Stimulated activated CD4-positive, alpha-beta T cell treated with anti-CD3 and anti-CD28 coated beads, Interleukin-2, amount 100 ng/mL, for 4 hours (primary cell): ENCODE data around the gene SEMA4F.
A peak's percentile ranks its signal among the peaks of the same experiment; 100 is the strongest.

Experiments
- DNase-seq: peaks from one replicate; pipeline ENCODE4 v3.0.0-alpha.2; 2020; ENCODE audit warnings: low read depth

Gene SEMA4F

DNA sequence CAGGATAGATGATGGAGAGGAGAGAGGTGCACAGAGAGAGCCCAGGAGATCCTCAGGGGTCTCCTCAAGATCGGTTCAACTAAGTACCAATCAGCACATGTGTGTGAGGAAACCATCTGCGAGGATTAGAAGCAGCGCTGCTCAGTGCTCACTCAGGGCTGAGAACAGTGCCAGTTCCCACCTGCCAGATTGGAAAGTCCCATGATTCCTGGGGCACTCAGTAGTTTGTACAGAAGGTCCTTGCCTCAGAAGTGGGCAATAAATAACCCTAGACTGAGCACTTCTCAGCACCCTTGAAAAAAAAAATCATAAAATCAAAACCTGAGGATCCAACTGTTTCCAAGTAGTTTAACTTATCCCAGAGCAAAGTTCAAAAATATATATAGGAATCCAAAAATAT is 53.8 kb downstream of the SEMA4F start:
- DNase-seq: no peak

DNA sequence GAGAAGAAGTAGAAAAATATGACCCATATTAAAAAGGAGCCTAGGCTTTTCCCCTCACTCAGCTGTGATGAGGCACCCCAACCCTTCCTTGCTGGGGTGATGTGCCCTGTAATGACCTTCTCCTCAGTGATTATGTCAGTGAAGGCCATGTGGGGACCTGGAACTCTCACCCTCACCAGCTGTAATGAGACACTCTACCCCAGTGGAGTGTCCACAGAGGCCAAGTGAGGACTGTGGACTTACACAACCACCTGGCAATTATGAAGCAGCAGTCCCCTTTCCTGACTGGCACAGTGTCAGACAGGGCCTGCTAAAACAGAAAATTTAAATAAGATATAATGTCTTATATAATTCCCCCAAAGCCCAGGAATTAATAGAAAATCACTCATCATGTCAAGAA is 54.2 kb downstream of the SEMA4F start:
- no peak for DNase-seq

GRCh38 chr2:74708883-74709282 is 54.8 kb downstream of the SEMA4F start:
- DNase-seq: no peak

DNA sequence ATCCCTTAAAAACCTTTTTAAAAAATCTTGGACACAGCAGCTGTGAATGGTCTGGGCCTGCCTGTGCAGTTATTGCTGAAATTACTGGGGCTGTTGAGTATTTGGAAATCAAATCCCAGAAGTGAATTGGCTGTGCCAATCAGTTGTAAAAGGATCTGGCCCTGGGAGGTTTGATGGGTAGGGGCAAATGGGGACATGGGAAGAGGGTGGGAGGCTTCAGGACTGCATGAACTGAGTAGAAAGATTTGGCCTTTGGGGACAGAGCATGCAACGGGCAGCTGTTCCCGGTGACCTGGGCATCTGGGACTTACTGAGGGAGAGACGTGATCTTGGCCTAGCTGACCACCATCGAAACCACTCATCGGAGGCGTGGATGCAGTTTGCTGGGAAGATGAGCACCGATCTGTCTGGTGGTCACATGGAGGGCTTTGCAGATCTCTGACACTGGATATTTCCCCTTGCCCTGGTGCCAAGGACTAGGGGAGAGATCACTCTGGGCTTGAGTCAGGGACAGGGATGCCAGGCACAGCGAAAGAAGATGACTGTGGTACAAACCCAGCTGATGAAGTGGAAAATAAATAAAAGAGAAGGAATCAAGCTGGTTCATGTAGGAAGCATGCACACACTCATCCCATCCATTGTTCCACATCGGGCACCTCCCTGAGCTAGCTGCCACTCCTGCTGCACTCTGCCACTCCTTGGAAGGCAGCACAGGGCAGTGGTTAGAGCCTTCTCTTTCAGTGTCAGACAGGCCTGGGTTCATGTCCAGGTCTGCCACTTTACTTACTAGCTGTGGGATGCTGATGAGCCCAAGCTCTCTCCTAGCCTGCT is 58.4 kb downstream of the SEMA4F start:
- DNase-seq: no peak

GRCh38 chr2:74714691-74715080 is 60.6 kb downstream of the SEMA4F start:
- DNase-seq: no peak

DNA sequence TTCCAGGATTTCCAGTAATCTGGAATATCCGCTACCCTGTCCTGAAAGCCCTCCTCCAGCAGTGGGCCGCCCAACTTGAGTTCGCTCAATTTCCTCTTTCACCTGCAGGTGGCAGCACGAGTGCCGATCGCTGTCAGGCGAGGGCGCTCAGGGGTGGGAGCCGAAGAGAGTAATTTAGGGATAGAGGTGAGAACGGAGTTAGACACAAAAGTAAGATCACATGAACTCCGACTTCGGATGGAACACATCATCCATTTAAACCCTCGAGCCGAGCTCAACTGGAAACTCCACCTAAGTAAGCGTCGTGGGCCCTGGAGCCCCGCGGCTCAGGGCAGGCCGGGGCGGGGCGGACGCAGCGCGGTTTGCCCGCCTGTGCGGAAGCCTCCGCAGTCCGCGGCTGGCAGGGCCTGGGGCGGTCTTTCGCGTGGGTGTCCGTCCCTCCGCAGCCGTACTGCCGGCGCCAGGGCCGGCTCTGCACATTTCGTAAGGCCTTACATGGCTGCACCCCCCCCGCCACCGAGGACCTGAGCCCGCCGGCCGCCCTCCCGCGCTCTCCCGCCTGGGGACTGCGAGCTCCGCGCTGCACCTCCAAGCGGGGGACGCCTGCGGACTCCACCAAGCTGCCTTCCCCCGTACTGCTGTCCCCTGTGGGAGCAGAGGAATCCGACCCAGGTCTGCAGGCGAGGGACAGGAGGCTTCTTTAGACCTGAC is 61.2 kb downstream of the SEMA4F start:
- peak; percentile 64 for DNase-seq

- DNase-seq: no peak
These were observed 61.8 kb downstream of the SEMA4F start for GRCh38 chr2:74715880-74716279.

DNA sequence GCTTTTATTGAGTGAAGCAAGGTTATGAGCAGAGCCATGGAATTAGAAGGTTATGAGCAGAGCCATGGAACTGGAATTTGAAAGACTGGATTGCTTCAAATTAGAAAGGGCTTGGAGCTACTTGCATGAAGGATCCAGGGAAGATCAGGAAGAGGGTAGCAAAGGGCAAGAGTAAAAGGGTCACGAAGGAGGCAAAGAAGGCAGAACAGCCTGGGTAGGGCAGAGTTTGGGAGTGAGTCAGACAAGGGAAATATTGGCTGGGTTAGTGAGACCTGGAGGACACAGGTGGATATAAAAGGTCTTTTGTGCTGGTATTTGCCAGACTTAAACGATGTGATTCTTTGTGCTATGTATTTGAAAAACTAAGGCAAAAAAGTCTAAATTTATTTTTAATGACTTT is 65.0 kb downstream of the SEMA4F start:
- no peak for DNase-seq

- DNase-seq: no peak
These were observed 67.3 kb downstream of the SEMA4F start for GRCh38 chr2:74721316-74721715.

- no peak for DNase-seq
These were observed 70.4 kb downstream of the SEMA4F start for GRCh38 chr2:74724496-74724895.

DNA sequence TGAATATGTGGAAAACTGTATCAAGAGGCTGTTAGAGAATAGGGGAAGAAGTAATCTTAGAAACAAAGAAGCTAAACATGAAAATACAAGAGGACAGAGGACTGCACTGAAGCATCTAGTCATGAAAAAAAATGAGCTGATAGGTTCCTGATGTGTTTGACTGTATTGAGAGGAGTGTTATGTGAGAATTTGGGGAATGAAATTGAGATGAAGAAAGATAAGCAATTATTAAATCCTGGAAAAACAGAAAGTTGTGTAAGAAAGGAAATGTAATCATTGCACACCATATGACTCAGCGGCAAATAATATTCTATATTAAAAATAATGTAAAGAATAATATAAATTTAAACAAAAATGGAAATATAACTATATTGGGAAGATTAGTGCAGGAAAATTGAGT is 71.2 kb downstream of the SEMA4F start:
- DNase-seq: no peak

- no peak for DNase-seq
These were observed 74.8 kb downstream of the SEMA4F start for GRCh38 chr2:74728842-74729241.

DNA sequence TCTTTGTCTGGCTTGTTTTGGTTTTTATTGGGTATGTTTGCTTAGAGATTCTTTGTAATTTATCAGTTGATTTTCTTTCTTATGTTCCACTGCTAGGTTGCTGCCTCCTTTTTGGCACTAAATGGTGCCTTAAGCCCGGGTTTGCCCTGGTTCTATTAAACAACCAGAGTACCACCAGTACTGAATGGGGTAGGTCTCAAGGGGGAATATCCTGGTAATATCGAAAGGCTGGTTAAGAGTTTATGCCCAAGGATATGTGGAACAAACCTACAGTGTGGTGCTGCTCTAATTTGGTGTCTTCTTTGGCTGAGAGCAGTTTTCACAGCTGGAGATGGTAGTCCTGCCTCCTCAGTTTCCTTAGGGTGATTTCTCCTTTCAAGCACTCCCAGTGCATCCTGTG is 76.5 kb downstream of the SEMA4F start:
- DNase-seq: no peak
